Caki2 (cell line): Measurements from ENCODE around the gene DDX1. TPM values are rescaled to one million over a fixed set of nuclear protein-coding genes. Genes with fewer than 3 reads are reported as not detected.

ENCODE experiments used
- DNase-seq: peaks from one replicate; pipeline ENCODE4 v3.0.0-alpha.2; 2015; ENCODE audit warnings: low read depth
- in situ Hi-C: cut with HindIII; loops from 2 replicates; pipeline ENCODE4 v1.10.0; 2016; ENCODE audit warnings: low sequenced_read_pairs, low pct_unique_long_range_greater_than_20kb, mixed read lengths
- total RNA-seq: library from RNA; depleted of rRNA; stranded (reverse); fragments of >200 nt; shearing (Covaris generic); gene quantifications from 2 replicates; pipeline ENCODE4 v1.2.3, GENCODE V29; 2014; ENCODE audit warnings: low replicate concordance

Gene DDX1
- total RNA-seq, 1 experiment from 2014 or later, result 91.0 TPM

DNA sequence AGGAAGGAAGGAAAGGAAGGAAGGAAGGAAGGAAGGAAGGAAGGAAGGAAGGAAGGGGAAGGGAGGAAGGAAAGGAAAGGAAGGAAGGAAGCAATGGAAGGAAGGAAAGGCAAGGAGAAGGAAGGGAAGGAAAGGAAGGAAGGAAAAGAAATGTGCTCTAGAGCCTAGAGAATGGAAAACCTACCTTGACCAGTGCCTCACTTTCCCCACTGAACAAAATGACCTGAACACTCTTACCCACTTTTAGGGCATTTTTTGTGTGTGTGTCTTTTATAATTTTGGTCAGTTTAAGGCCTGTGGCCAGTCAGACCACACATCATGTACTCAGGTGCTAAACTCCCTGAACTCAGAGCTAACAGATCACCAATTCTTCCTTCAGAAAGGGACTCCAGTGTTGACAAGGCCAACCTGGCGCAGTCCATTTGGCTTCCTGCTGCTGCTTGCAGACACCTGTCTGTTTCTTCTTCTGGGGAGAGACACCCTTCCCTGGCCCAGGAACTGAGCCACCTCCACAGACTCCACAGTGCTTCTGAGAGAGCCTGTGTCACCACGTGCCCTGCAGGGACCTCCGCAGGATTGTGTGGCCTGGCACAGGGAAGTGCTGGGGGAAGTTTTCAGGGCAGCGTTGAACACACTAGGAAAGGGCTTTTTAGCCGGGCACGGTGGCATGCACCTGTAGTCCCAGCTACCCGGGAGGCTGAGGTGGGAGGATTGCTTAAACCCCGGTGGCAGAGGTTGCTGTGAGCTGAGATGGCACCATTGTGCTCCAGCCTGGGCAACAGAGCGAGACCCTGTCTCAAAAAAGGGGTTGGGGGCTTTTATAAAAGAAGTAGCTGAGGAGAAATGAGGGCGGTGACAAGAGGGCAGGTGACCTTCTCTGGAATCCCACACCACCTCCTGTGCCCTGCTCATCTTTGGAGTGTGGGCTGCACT lies 57.2 kb downstream of the DDX1 start:
- in situ Hi-C loops, result loop anchor here (25.0 kb wide), 1 partner anchor 838 kb away; no protein-coding TSS in a partner anchor
- no peak for DNase-seq

GRCh38 chr2:15649561-15650255 lies 58.0 kb downstream of the DDX1 start:
- no peak for DNase-seq
- in situ Hi-C loops, result loop anchor here (25.0 kb wide), 1 partner anchor 838 kb away; no protein-coding TSS in a partner anchor

DNA sequence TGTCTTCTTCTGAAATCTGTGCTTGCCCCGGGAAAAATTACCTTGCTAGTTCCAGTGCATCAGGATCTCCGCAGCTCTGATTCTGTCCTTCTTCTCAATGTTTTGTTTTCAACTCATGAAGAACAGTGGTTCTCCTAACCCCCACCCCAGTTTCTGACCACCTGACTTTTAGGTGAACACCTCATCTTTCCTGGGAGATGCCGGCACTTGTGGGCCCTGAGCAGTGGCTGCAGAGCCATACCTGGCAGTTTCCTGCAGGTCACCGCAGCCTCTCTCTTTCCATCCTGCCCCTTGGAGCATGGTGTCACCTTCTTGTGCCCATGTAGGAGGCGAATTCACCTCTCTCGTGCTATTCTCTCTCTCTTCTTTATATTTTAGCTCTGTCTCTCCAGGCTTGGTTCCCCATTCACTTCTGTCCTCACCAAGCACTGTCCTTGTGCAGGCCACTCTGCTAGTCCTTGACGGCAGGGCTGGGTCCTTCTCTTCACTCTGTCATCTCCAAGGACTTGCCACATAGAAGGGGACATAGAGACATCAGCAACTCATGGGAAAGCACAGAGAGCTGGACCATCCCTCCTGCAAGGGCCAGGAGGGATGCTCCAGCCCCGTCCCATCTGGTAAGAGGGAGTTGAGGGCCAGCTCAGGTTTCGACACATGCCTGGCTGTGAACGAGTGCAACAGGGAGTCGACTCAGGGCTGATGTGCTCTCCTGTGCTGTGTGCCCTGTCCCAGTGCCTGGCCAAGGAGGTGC lies 59.1 kb downstream of the DDX1 start:
- DNase-seq, result no peak
- in situ Hi-C loops, result no loop called here

- in situ Hi-C loops, result no loop called here
- DNase-seq, result no peak
Measured at GRCh38 chr2:15651367-15651727, 59.7 kb downstream of the DDX1 start.

DNA sequence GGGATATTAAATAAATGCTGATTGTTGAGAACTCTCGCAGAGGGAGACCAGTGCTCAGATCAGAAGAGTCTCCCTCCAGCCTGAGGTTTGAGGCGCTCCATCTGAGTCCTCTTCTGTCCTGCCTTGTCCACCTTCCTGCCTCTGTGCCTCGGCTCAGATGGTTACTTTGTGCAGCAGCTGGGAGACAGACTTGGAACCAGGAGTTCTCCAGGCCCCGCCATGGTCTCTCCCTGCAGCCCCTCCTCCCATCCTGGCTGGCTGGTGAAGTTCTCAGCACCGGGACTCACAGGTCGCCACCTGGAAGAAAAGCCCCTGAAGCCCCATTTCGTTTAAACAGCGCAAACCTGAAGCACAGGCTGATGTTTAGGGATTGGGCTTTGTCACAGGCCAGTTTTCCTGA lies 60.6 kb downstream of the DDX1 start:
- in situ Hi-C loops, result no loop called here

DNA sequence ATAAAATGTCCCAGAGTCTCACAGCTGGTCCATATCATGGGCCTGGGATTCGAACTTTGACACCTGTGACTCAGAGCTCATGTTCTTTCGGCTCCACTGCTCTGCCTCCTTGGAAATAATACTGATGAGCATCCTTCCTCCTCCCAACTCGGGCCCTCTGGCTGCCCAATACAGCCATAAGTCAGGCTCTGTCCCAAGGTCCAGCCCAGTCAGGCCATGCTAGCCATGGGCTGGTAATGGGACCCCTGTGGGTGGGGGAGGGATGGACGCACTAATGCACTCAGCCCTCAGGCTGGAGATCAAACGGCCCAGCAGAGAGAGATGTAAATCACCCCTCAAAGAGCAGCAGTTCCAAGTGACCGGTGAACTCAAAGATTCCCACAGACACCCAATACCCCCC lies 61.1 kb downstream of the DDX1 start:
- DNase-seq, result no peak
- in situ Hi-C loops, result no loop called here

More for the DNA sequence above, 60.6 kb downstream of the DDX1 start:
- DNase-seq, result no peak

DNA sequence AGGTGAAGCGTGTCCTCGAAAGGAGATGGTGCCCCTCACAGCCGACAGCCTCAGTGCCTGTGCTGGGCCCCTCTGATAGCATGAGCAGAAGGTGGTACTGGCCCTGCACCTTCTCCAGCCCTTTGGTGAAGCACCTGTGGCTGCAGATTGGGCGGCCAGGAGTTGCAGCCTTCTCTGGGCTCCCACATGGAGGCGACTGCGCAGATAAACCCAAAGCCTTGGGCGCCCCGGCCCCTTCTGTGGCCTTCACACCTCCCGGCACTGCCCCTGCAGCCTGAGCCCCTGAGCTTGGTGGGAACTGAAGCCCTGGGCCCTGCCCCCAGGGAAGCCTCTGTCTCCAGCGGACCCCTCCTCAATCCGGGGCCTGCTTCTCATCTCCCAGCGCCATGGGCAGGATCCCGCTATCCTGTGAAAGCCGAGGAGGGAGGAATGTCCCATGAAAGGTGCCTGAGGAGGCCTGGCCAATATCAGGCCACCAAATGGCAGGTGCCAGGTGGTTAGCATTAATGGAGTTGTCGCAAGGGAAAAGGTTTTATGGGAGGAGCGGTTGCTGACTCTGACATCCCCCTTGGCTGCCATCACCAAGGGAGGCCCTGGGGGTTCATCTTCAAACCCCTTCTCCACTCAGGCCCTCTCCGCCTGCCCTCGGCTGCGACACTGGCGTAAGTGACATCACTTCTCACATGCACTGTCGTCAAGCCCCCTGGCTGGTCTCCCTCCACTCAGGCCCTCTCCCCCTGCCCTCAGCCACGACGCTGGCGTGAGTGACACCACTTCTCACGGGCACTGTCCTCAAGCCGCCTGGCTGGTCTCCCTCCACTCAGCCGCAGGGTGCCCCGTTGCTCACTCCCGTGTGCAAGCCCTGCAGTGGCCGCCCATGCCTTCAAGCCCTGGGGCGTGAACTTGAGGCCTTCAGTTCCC lies 62.4 kb downstream of the DDX1 start:
- in situ Hi-C loops, result no loop called here
- no peak for DNase-seq

- no peak for DNase-seq
- in situ Hi-C loops, result no loop called here
Measured at GRCh38 chr2:15654727-15655073, 63.0 kb downstream of the DDX1 start.

GRCh38 chr2:15655123-15655887 lies 63.6 kb downstream of the DDX1 start:
- in situ Hi-C loops, result no loop called here
- DNase-seq, result no peak

- no peak for DNase-seq
- in situ Hi-C loops, result no loop called here
Measured at GRCh38 chr2:15656090-15656489, 64.4 kb downstream of the DDX1 start.

DNA sequence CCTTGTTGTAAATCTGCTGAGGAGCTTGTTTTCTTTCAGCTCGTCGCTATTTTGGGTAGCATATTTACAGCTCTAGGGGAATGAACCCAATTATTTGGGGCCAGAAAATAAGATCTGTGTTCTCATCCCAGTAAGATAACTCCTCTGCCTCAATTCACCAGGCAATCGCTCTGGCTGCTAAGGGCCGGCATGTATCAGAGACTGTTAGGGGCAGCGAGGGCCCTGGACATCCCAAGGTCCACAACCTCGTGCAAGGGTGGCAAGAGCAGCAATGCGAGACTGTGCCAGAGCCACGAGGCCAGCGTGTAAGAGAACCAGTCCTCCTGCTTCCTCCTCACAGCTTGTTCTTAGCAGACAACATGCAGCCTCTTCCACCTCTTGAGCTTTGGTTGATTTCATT lies 66.1 kb downstream of the DDX1 start:
- DNase-seq, result no peak
- in situ Hi-C loops, result no loop called here

GRCh38 chr2:15658911-15659310 lies 67.2 kb downstream of the DDX1 start:
- DNase-seq, result no peak
- in situ Hi-C loops, result no loop called here

- in situ Hi-C loops, result no loop called here
- DNase-seq, result no peak
Measured at GRCh38 chr2:15660491-15661294, 69.0 kb downstream of the DDX1 start.

DNA sequence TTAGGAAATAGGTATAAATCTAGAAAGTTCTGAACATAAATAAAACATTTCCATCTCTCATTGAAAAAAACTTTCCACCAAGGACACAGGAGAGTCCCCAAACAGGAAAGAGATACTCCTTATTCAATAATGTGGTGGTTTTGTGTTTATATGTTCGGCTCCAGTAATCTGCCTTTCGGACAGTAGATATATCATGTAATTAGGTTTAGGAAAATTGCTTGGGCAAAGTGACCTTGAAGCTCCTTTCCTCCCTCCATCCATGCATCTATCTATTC lies 69.6 kb downstream of the DDX1 start:
- no peak for DNase-seq
- in situ Hi-C loops, result no loop called here

GRCh38 chr2:15662026-15662425 lies 70.4 kb downstream of the DDX1 start:
- DNase-seq, result no peak
- in situ Hi-C loops, result no loop called here

- in situ Hi-C loops, result no loop called here
- DNase-seq, result no peak
Measured at GRCh38 chr2:15662579-15662978, 70.9 kb downstream of the DDX1 start.

- no peak for DNase-seq
- in situ Hi-C loops, result no loop called here
Measured at GRCh38 chr2:15663802-15664201, 72.1 kb downstream of the DDX1 start.
